GM21390 (cell line): ENCODE measurements around the gene AFF2.
"Not testable (repeated sequence)": the region's sequence is repeated elsewhere in the genome, so short reads cannot be mapped to it uniquely, and the experiment has no call there.

Source experiments
- ATAC-seq: cut with Tn5 transposase; IDR thresholded peaks from one replicate; pipeline ENCODE4 v1.9.1; 2021; ENCODE audit not compliant: unreplicated experiment

AFF2 gene

DNA sequence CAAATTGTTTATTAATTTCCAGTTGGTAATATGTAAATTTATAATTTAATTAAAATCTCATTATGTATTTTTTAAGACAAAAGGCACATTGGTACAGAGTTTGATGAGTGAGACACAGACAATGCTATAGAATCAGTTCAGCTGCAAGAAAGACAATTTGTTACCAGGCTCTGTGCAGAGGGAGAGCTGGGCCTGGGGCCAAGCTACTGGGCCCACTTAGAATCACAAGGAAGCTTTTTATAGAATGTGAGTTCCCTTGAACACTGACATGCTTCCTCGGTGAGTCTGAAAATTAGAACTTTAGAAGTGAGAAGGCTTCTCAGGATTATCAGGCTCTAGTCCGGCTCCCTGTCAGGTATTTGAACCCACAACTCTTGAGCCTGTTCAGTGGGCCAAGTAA lies 129.0 kb downstream of the AFF2 start:
- no peak for ATAC-seq

DNA sequence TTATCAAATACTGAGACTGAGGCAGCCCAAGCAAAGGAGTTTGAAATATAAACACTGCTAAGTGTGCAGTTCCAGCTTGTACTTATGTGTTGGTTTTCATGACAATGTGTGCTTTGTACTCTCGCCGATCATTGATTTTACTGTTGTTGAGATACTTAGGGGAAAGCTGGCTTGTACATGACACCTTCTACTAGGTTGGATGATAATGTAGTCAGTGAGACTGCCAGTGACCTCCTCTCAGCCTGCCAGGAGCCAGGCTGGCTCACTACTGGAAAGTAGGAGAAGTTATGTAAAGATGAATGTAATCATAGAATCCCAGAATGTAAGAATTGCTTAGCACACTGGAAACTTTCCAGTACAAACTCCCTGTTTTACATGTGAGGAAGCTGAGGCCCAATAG lies 132.0 kb downstream of the AFF2 start:
- no peak for ATAC-seq

DNA sequence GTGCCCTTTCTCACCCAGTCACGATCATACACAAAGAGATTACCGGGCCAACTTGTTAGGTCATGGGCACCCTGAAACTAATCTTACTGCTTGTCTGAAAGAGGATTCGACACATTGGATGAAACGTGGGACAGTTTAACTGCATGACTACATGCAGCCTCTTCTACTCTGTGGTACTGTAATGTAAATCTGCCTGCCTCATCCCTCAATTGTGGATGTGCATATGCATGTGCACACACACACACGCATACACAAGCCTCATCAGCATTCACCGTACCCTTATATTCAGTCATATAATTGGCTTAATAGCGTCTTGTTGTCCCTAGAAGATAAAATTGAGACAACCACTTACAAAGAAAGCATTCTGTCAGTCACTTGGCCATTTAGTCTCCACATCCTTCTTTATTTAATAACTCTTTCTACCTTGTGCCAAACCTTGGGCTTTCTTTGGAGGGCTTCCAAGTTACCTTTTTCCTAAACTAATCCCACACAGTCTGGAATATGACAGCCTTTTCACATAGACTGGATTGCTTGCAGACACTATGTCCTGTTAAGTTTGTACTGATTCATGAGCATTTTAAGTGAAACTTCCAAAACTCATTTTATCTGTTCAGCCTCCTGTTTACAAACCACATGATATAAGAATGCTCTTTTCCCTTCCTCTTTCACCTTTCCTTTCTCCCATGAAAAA lies 132.9 kb downstream of the AFF2 start:
- ATAC-seq: no peak

DNA sequence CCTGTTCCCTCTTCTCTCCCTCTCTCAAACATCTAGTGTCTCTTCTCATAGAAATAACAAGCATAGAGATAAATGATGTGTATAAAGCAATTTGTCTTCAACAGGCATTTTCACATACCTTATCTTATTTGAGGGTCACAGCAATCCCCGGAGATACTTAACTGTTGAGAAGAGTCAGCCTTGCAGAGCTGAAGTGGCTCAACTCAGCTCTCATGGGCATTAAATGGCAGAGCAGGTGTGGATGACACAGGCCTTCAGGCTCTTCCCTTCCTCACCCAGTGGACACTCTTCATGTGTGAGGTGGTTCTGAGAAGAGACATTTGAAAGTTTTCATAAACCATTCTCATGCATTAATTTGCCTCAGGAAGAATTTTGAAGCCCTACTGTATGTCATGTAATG lies 134.2 kb downstream of the AFF2 start:
- ATAC-seq: no peak

DNA sequence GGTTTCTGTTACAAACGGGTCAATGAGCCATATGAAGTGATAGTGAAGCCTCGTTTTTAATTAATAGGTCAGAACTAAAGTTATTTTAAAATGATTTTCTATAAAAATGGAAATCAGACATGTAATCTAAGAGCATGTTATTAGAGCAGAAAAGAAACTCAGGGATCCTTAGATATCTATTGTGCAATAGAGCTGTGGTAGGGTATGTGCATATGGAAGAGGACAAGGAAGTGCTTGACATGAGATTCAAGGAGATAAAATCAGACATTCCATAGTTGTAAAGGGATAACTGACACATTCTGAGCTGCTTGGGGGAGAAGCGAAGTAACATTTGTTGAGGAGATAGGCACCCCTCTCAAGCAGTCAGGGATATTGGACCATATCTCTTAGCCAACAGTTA lies 143.0 kb downstream of the AFF2 start:
- ATAC-seq: no peak

DNA sequence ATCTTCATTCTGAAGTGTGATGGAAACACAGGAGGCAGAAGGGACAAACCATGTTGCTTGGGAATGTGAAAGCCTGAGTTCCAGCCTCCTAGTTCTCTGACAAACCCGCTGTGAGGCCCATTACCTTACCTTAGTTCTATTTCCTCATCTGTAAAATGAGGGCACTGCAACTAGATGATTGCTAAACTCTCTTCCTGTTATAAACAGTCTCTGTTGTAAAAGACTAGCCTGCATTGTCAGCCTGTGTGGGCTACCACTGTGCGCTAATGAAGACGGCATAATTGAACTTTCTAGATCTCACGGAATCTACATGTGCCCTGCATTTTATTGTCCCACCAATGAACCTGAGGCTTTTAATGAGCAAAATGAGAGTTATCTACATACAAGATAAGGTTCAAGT lies 147.2 kb downstream of the AFF2 start:
- ATAC-seq: no peak

DNA sequence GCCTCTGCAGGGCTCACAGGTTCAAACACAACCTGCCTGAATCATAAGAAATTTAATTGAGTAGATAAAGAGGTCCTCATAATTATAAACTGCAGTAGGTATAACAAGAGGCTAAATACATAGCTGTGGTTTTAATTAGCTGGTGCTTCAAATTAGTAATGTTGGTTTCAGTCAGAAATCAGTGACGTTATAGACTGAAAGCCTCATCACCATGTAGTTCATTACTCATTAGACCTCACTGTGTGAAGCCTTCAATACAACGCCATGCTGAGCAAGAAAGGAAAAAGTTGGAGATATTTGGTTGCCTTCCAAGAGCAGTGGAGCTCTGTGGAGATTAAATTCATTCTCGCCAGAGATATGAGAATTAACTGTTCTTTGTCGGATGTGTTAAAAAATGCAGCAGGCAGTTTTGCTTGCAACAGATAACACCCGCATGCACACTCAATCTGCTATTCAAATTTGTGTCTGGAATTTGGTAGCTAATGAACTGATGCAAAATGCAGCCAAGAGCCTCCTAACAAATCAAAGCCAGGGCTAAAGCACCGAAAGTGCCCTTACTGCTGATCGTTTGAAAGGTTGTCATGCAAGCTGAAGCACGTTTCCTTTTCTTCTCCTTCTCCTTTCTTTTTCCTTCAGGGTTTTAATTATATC lies 148.9 kb downstream of the AFF2 start:
- ATAC-seq: no peak

DNA sequence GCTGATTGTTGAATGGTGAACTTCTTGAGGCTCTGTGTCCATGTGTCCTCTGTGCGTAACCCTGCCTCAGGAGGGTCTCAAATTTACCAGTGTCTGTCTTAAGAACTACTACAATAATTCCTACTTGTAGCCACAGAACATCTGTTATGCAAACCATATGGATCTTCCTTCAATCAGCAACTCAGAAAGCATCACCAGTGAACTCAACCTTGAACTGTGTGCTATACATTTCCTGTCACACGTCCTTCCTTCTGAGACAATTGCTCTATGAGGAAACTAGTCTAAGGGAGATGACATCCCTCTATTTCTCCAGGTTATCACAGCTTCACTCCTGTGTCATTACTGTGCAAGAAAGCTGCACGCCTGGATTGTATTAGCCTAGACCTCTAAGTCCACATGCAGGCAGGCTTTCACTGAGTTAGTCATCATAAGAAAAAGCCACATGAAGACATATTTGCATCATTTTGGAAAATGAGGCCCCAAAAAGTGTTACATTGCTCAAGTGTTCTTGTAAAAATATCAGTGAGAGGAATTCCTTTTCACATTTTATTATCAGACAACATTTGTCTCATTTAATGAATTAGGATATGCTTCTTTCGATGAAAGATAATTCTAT lies 157.8 kb downstream of the AFF2 start:
- ATAC-seq: no peak

DNA sequence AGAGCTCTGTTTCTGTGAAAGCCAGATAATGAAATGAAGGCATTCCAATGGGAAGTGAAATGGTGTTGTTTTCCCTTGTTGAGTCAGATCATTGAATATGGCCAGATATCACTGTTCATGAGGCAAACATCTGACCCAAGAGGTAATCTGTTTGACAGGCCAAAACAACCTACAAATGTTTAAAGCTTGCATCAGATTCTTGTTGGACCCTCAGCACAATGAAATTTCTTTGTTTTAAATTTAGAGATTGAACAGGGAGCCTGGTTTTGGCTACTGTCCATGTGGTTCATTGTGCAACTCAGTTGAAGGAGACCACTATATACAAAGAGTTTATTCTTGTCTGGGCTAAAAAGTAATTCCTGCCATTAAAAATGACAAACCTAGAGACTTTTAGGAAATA lies 159.1 kb downstream of the AFF2 start:
- ATAC-seq: no peak

DNA sequence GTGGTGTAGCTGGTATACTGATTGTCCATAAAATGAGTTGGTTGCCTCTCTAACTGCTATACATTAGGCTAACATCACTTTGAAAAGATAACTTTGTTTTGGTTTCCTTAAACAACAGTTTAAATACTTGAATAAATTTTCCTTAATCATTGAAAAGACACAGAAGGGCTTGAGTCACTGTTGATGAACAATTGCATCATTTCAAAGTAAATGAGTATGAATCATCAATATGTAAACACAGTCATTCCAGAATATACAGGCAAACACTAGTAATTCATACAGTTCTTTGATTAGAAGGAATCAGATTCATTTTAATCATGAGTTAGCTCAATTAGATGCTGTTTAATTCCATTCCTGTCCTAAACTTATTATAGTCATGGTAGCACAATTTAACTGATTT lies 160.6 kb downstream of the AFF2 start:
- ATAC-seq: no peak

DNA sequence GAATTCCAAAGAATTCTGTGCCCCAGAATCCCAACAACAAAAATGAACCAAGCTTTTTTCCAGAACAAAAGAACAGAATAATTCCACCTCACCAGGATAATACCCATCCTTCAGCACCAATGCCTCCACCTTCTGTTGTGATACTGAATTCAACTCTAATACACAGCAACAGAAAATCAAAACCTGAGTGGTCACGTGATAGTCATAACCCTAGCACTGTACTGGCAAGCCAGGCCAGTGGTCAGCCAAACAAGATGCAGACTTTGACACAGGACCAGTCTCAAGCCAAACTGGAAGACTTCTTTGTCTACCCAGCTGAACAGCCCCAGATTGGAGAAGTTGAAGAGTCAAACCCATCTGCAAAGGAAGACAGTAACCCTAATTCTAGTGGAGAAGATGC lies 161.6 kb downstream of the AFF2 start:
- ATAC-seq: no peak

DNA sequence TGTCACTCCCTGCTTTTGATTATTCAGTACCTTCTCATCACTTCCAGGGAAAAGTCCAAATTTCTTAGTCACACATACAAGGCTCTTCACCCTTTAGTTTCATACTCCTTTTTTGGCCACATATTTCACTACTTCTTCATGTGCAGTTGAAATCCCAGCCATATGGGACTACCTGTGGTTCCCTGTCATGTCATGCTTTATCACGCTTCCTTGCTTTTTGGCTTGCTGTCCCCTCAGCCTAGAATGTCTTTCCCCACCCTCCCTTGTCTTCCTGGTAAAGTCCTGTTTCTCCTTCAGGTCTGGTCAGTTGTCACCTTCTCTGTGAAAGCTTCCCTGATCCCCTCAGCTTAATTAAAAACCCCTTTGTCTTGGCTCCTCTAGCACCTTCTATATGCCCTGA lies 163.8 kb downstream of the AFF2 start:
- ATAC-seq: no peak

DNA sequence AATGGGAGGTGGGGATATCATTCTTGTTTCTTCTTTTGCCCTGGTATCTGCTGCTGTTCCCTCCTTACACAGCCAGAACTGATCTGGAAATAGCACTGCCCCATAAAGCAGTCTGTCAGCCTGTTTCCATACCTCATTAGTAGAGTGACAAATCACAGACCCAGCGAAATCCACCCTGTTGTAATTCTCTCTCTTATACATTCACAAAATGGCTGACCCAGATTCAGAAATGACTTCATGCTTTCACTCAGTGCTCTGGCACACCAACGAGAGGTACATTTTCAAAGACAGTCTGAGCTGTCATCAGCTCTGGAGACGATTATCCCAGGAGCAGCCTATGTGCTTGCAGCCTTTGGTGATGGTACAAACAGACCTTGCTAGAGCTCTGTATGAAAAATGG lies 164.6 kb downstream of the AFF2 start:
- no peak for ATAC-seq

DNA sequence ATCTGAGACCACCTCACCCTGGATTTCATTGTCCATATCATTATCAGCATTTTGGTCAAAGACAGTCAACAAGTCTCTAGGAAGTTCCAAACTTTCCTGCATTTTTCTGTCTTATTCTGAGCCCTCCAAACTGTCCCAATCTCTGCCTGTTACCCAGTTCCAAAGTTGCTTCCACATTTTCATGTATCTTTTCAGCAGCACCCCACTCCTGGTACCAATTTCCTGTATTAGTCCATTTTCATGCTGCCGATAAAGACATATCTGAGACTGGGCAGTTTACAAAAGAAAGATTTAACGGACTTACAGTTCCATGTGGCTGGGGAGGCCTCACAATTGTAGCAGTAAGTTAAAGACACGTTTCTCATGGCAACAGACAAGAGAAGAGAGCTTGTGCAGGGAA lies 168.8 kb downstream of the AFF2 start:
- ATAC-seq: not testable (repeated sequence)

DNA sequence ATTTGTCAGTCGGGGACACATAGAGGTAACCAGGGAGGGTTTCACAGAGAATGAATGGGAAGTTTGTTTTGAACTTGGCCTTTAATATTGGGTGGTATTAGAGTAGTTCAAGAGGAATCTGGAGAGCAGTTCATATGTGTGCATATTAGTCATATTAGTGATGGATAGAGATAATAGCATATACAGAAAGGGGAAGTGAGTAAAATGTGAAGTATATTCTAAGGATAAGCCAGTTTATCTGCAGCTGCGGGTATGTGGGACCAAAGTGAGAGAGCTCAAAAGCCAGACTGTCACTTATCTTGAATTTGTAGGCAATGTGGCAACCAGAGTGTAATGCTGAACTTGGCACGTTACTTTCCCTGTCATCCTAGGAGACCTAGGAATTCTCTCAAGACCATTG lies 169.9 kb downstream of the AFF2 start:
- no peak for ATAC-seq

DNA sequence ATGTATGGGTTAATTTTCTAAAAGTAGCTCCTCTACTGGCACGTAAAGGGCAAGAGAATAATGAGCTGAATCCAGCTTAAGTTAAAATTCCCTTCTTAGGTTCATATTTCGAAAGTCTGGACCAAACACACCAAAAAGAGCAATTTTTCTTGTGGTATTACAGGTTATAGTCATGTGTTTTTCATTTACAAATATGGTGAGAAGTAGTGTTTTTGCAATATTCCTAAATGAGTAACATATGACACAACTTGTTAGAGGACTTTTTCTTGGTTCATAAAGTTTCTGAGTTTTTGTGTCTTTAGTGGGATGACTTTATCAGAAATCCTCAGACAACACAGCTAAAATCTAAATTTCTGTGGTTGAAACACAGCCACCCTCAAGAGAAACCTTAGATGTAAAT lies 172.1 kb downstream of the AFF2 start:
- no peak for ATAC-seq

DNA sequence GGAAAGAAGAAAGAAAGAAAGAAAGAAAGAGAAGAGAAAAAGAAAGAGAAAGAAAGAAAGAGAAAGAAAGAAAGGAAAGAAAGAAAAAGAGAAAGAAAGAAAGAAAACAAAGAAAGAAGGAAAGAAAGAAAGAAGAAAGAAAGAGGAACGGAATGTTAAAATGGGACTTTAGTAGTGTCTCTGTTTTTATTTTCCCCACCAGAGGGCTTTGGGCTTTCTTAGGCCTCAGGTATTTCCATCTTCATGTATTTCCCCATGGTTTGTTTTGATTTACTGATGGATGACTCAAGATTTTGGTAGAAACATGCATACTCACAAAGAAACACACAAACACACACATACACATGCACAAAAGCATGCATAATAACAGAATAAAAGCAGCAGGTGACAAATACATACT lies 181.2 kb downstream of the AFF2 start:
- no peak for ATAC-seq

DNA sequence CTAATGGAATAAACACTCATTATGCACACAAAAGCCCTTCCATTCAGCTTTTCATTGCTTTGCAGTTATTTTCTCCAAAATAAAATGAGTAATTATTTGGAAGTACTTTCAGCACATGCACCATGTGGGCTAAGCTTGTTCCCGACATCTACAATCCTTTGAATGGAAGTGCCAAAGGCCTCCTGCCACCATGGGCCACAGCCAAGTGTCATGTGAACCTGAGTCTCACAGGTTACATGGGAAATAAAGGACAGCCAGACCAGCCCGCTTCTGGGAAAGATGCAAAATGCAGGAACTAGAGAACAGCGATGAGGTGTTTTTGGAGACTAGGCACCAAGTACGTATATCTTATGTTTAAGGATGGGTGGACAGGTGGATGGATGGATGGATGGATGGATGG lies 181.8 kb downstream of the AFF2 start:
- ATAC-seq: no peak

DNA sequence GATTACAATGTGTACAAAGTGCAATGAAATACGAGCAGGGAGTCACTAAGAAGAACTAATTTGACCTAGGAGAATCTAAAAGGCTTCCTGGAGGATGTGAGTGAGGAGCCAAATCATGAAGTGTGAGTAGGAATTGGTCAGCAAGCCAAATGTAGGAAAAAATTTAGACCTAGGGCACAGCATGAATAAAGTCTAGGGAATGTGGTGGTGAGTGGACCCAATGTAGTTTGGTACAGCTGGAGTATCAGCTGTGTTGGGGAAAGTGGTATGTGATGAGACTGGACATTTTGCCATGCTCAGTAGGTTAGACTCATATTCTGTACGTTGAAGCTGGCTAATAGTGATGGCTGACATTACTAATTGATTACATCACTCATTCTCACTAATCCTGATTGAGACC lies 191.0 kb downstream of the AFF2 start:
- ATAC-seq: no peak

DNA sequence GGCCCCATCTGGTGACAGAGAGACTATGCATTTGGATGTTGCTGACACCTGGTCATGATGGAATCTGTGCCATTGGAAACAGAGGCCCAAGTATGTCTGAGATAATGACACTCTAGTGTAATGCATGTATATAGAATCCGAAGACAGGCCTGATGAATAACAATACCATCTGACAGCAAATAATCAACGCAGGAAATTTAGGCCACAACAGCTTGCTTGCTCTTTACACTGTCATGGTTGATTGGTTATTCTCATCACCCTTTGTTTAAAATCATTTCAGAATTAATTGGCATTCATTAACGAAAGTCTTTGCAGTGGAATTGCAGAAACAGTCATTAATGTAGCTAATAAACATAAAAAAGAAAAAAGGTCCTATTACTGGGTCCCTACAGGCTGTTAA lies 194.8 kb downstream of the AFF2 start:
- ATAC-seq: no peak

DNA sequence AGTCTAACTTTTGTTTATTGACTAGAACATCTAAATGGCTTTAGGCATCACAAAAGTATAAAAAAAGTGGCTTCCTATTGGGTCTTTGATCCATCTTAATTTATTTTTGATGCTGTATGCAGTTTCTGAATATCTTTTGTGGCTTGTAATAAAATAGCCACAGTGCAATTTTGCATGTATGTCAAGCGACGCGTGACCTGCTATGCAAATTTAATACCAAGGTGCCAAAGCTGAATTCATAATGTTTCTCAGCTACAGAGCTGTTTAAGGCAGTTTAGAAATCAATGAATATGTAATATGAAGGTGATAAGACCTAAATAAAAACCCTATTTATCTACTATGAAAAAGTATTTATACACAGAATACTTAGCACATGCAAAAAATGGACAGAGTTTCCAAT lies 197.8 kb downstream of the AFF2 start:
- no peak for ATAC-seq

DNA sequence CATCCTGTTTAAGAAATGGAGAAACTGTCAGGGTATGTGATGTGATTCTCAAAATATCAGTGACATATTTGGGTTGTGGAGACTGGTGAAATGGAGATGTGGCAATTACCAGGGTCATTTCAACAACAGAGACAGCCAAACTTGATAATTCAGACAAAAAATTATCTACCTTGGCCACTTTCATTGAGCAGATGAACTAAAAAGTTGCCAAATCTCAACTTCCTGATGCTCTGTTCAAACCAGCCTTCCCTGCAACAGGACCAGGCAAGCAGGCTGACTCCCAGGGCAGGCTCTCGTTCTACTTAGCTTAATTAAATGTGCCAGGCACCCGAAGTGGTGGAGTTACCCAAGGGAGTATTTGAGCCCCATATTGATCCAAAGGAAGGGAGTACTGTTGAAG lies 199.6 kb downstream of the AFF2 start:
- ATAC-seq: no peak

DNA sequence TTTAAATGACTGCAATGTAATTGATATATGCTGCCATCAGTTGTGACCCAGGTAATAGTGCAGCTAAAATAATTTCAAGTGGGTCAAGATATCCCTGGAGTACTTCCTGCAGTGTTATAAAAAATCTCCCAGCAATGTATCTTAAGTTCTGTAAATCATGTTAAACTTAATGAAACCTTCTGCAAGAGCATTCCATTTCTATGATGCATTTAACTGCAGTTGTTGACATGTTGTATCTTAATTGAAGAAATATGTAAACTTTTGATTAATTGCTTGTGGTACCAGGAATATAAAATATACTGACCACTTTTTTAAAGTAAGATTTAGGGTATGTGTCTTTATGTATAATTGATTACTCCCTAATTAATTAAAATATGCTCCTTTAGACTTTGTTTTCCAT lies 213.6 kb downstream of the AFF2 start:
- ATAC-seq: no peak
